SK-N-SH (cell line): ENCODE measurements around the gene FARSA. TPM values are rescaled to one million over a fixed set of nuclear protein-coding genes. Genes with fewer than 3 reads are reported as not detected.

Experiments
- CTCF ChIA-PET: fragments of 300-600, 350-600 bp; formaldehyde crosslinking; extraction: SDS; loops from one replicate; lab custom pipeline; 2021; lab: Yijun Ruan, JAX
- POLR2A ChIA-PET: fragments of 350-600 bp; sonication (Branson Sonifier 250); formaldehyde crosslinking; extraction: SDS; loops from one replicate; lab custom pipeline; 2020; ENCODE audit warnings: antibody characterized with exemption, inconsistent platforms; lab: Yijun Ruan, JAX
- DNase-seq: peaks from one replicate; pipeline ENCODE4 v3.0.0; 2012
- H2AFZ ChIP-seq: fragments of 200-600 bp; sonication (generic); 2 replicates; pipeline ENCODE4 v1.8.1; 2016; ENCODE audit warnings: antibody characterized with exemption, mild to moderate bottlenecking, low read depth
- H3F3A ChIP-seq: fragments of 200-600 bp; sonication (generic); replicated peaks from 2 replicates; pipeline ENCODE3; 2016; ENCODE audit warnings: antibody characterized with exemption, mild to moderate bottlenecking; ENCODE audit not compliant: insufficient read depth
- H3K27ac ChIP-seq, 2 experiments: fragments of 200-500 bp in 1 of 2; fragments of 200-600 bp in 1 of 2; sonication (Bioruptor generic) in 1 of 2; sonication (generic), shearing (Covaris generic) in 1 of 2; 2 replicates each; pipeline versions ENCODE4 v1.5.1 to v1.6.1; 2014 to 2016; ENCODE audit warnings: low read depth in 2 of 2, inconsistent platforms in 1 of 2, low read length in 1 of 2, mild to moderate bottlenecking in 1 of 2, mixed read lengths in 1 of 2
- H3K27me3 ChIP-seq: fragments of 200-600 bp; sonication (generic), shearing (Covaris generic); 2 replicates; pipeline ENCODE4 v1.6.1; 2016; ENCODE audit warnings: mixed run types; ENCODE audit not compliant: insufficient read depth
- H3K36me3 ChIP-seq, 2 experiments: fragments of 200-500 bp in 1 of 2; fragments of 200-600 bp in 1 of 2; sonication (Bioruptor generic) in 1 of 2; sonication (generic) in 1 of 2; replicated peaks in 1 of 2; 2 replicates each; pipeline versions ENCODE3 to v1.5.1; 2014 to 2016; ENCODE audit warnings: low read length in 1 of 2, mild to moderate bottlenecking in 1 of 2; ENCODE audit not compliant: insufficient read depth in 2 of 2, control insufficient read depth in 1 of 2
- H3K4me1 ChIP-seq, 2 experiments: fragments of 200-500 bp in 1 of 2; fragments of 200-600 bp in 1 of 2; sonication (Bioruptor generic) in 1 of 2; sonication (generic), shearing (Covaris generic) in 1 of 2; 2 replicates each; pipeline versions ENCODE4 v1.5.1 to v1.6.1; 2014 to 2016; ENCODE audit warnings: low read depth in 1 of 2, low read length in 1 of 2, mixed run types in 1 of 2; ENCODE audit not compliant: insufficient read depth in 2 of 2, control insufficient read depth in 1 of 2
- H3K4me2 ChIP-seq: fragments of 200-600 bp; sonication (generic), shearing (Covaris generic); 2 replicates; pipeline ENCODE4 v1.6.1; 2017; ENCODE audit warnings: mixed run types
- H3K4me3 ChIP-seq, 2 experiments: fragments of 200-500 bp in 1 of 2; fragments of 200-600 bp in 1 of 2; sonication (Bioruptor generic) in 1 of 2; sonication (generic), shearing (Covaris generic) in 1 of 2; 2 replicates each; pipeline versions ENCODE4 v1.5.1 to v1.8.1; 2014 to 2016; ENCODE audit warnings: low read depth in 2 of 2, inconsistent platforms in 1 of 2, low read length in 1 of 2, mild to moderate bottlenecking in 1 of 2, mixed read lengths in 1 of 2, moderate library complexity in 1 of 2
- H3K79me2 ChIP-seq: fragments of 200-600 bp; sonication (generic); 2 replicates; pipeline ENCODE4 v1.8.1; 2017; ENCODE audit warnings: mild to moderate bottlenecking; ENCODE audit not compliant: insufficient read depth
- H3K9ac ChIP-seq: fragments of 200-600 bp; sonication (generic); 2 replicates; pipeline ENCODE4 v1.6.1; 2017; ENCODE audit warnings: mixed run types
- H3K9me2 ChIP-seq: fragments of 200-600 bp; sonication (generic); 2 replicates; pipeline ENCODE4 v1.6.1; 2017; ENCODE audit warnings: mixed run types
- H3K9me3 ChIP-seq: fragments of 200-600 bp; sonication (generic); 2 replicates; pipeline ENCODE4 v1.6.1; 2017; ENCODE audit warnings: mixed run types, mild to moderate bottlenecking, moderate library complexity
- H4K20me1 ChIP-seq: fragments of 200-600 bp; sonication (generic); 2 replicates; pipeline ENCODE4 v1.6.1; 2017; ENCODE audit warnings: mild to moderate bottlenecking, mixed run types; ENCODE audit not compliant: insufficient read depth
- CHD2 ChIP-seq: fragments of 150-350 bp; IDR thresholded peaks from 2 replicates; pipeline ENCODE4 v1.6.1; 2018; ENCODE audit warnings: low read length; ENCODE audit not compliant: partially characterized antibody
- ELF1 ChIP-seq: IDR thresholded peaks from 2 replicates; pipeline ENCODE4 v1.4.0; 2012
- FOXM1 ChIP-seq: IDR thresholded peaks from 2 replicates; pipeline ENCODE4 v1.4.0; 2012; ENCODE audit warnings: low read depth, mild to moderate bottlenecking
- GATA2 ChIP-seq: sonication (generic); formaldehyde crosslinking; IDR thresholded peaks from 2 replicates; pipeline ENCODE4 v1.5.0; 2020; ENCODE audit warnings: mild to moderate bottlenecking, missing genetic modification reagents
- JUND ChIP-seq: IDR thresholded peaks from 2 replicates; pipeline ENCODE4 v1.4.0; 2012
- MXI1 ChIP-seq: IDR thresholded peaks from 2 replicates; pipeline ENCODE4 v1.6.1; 2012; ENCODE audit warnings: mild to moderate bottlenecking, low read depth, low read length, improper control_type of control experiment
- NRF1 ChIP-seq: IDR thresholded peaks from 2 replicates; pipeline ENCODE4 v1.6.1; 2012; ENCODE audit warnings: low read depth, mild to moderate bottlenecking, low read length
- POLR2AphosphoS5 ChIP-seq: IDR thresholded peaks from 2 replicates; pipeline ENCODE4 v1.6.1; 2012; ENCODE audit warnings: low read depth, low read length
- RCOR1 ChIP-seq: fragments of 150-350 bp; IDR thresholded peaks from 2 replicates; pipeline ENCODE4 v1.6.1; 2017; ENCODE audit warnings: antibody characterized with exemption, low read length
- RFX5 ChIP-seq: IDR thresholded peaks from 2 replicates; pipeline ENCODE4 v1.6.1; 2012; ENCODE audit warnings: mild to moderate bottlenecking, improper control_type of control experiment, low read length
- RXRA ChIP-seq: IDR thresholded peaks from 2 replicates; pipeline ENCODE4 v1.4.0; 2012; ENCODE audit warnings: low read depth, mild to moderate bottlenecking, borderline replicate concordance
- TAF1 ChIP-seq: IDR thresholded peaks from 2 replicates; pipeline ENCODE4 v1.6.1; 2012; ENCODE audit warnings: low read depth, mild to moderate bottlenecking, low read length, moderate library complexity, borderline replicate concordance
- TCF12 ChIP-seq: IDR thresholded peaks from 2 replicates; pipeline ENCODE4 v1.4.0; 2012
- WGBS: methylation state at CpG from one replicate; pipeline ENCODE4 v1.1.6; 2017; ENCODE audit warnings: low lambda C conversion rate; 5-methylcytosine and 5-hydroxymethylcytosine counted together
- polyA plus RNA-seq, 3 experiments: library from polyadenylated mRNA; depleted of rRNA; stranded (reverse); fragments of >200 nt; gene quantifications; 2 replicates each; pipeline ENCODE4 v1.2.3, GENCODE V29; 2012
- TF ChIP-seq, protein P1 (sequence below): fragments of 150-350 bp; IDR thresholded peaks from 2 replicates; pipeline ENCODE4 v1.6.1; 2017; ENCODE audit warnings: antibody characterized with exemption, low read length, low read depth, borderline replicate concordance
- TF ChIP-seq, protein P2 (sequence below): IDR thresholded peaks from 2 replicates; pipeline ENCODE4 v1.4.0; 2012; ENCODE audit warnings: low read depth
- TF ChIP-seq, protein P3 (sequence below): IDR thresholded peaks from 2 replicates; pipeline ENCODE4 v1.6.1; 2012; ENCODE audit warnings: mild to moderate bottlenecking, low read depth, low read length, moderate library complexity
- TF ChIP-seq, protein P4 (sequence below): IDR thresholded peaks from 2 replicates; pipeline ENCODE4 v1.4.0; 2012; ENCODE audit warnings: low read depth, borderline replicate concordance
- TF ChIP-seq, protein P5 (sequence below): IDR thresholded peaks from 2 replicates; pipeline ENCODE4; 2012

Gene FARSA
- polyA plus RNA-seq, 1 of the 3 experiments (the other 2 are of a cell fraction): 170 TPM

DNA sequence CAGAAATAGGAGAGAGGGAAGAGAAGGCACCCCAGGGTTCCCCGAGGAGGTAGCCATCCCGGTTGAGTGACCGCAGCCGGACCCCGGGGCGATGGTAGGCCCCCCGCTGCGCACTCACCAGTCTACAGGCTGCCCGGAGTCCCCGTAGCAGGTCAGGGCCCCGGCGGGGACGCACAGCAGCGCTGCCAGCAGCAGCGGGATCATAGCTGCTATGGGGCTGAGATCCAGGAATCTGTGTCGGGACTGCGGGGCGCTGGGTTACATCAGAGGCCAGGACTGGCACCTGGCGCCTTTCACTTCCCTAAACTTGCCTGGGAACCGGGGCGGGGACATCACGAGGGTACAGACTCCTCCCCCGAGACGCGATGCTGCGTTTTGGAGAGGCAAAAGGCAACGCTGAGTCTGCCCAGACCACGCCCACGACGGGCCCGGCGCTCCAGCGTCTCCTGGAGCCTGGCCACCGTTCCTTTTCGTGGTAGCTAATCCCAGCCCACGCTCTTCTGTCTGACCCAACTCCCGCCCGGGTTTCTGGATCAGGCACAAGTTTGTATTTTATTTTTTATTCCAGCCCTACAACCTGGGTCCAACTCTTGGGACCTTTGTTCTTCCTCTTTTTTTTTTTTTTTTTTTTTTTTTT, 52.2 kb downstream of the FARSA start, which contains the start of gene DNASE2:
TSS of gene DNASE2 (minus strand) at position 278 of the 637 bp plus-strand sequence. CDS start at position 204, 74 bp downstream.
- peak within 1 kb of the TSS; percentile 71 to 76 for H3K27ac ChIP-seq
- peaks cover 11% of the 10 kb centered on the region; the same call in 1 of the 2 replicates for H3K27me3 ChIP-seq
- peak; percentile 95 for DNase-seq
- H3K9me2 ChIP-seq: no peaks in the 10 kb centered on the region
- H2AFZ ChIP-seq: peak within 1 kb of the TSS; percentile 97
- POLR2A ChIA-PET: interaction anchor here (0.6 to 3.0 kb wide), 8 partner anchors 8 to 242 kb away, joined by 3 to 21 read pairs (median 3); partner anchors contain the start of genes GCDH and SYCE2
- peaks cover 0 to 3% of the 10 kb centered on the region in 2 experiments for H3K36me3 ChIP-seq
- TF ChIP-seq, protein P1, sequence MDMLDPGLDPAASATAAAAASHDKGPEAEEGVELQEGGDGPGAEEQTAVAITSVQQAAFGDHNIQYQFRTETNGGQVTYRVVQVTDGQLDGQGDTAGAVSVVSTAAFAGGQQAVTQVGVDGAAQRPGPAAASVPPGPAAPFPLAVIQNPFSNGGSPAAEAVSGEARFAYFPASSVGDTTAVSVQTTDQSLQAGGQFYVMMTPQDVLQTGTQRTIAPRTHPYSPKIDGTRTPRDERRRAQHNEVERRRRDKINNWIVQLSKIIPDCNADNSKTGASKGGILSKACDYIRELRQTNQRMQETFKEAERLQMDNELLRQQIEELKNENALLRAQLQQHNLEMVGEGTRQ: 0 out of 2 replicates have a peak, but pooled peaks have one; percentile 3
- TF ChIP-seq MXI1 (peak; percentile 89), CHD2 (peak; percentile 10), RXRA (no peak), RFX5 (peak; percentile 95), ELF1 (peak; percentile 57; the same call in 1 of the 2 replicates), TAF1 (peak; percentile 50; the same call in 1 of the 2 replicates), NRF1 (peak; percentile 48), RCOR1 (0 out of 2 replicates have a peak, but pooled peaks have one; percentile 32), GATA2 (CRISPR knock-in tag) (no peak), FOXM1 (no peak), POLR2AphosphoS5 (peak; percentile 70), JUND (no peak), TCF12 (peak; percentile 21; the same call in 1 of the 2 replicates)
- TF ChIP-seq, protein P2, sequence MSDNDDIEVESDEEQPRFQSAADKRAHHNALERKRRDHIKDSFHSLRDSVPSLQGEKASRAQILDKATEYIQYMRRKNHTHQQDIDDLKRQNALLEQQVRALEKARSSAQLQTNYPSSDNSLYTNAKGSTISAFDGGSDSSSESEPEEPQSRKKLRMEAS: 0 out of 2 replicates have a peak, but pooled peaks have one; percentile 46
- TF ChIP-seq, protein P3, sequence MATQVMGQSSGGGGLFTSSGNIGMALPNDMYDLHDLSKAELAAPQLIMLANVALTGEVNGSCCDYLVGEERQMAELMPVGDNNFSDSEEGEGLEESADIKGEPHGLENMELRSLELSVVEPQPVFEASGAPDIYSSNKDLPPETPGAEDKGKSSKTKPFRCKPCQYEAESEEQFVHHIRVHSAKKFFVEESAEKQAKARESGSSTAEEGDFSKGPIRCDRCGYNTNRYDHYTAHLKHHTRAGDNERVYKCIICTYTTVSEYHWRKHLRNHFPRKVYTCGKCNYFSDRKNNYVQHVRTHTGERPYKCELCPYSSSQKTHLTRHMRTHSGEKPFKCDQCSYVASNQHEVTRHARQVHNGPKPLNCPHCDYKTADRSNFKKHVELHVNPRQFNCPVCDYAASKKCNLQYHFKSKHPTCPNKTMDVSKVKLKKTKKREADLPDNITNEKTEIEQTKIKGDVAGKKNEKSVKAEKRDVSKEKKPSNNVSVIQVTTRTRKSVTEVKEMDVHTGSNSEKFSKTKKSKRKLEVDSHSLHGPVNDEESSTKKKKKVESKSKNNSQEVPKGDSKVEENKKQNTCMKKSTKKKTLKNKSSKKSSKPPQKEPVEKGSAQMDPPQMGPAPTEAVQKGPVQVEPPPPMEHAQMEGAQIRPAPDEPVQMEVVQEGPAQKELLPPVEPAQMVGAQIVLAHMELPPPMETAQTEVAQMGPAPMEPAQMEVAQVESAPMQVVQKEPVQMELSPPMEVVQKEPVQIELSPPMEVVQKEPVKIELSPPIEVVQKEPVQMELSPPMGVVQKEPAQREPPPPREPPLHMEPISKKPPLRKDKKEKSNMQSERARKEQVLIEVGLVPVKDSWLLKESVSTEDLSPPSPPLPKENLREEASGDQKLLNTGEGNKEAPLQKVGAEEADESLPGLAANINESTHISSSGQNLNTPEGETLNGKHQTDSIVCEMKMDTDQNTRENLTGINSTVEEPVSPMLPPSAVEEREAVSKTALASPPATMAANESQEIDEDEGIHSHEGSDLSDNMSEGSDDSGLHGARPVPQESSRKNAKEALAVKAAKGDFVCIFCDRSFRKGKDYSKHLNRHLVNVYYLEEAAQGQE: no peak
- TF ChIP-seq, protein P4, sequence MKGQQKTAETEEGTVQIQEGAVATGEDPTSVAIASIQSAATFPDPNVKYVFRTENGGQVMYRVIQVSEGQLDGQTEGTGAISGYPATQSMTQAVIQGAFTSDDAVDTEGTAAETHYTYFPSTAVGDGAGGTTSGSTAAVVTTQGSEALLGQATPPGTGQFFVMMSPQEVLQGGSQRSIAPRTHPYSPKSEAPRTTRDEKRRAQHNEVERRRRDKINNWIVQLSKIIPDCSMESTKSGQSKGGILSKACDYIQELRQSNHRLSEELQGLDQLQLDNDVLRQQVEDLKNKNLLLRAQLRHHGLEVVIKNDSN: peak; percentile 65; the same call in 1 of the 2 replicates
- TF ChIP-seq, protein P5, sequence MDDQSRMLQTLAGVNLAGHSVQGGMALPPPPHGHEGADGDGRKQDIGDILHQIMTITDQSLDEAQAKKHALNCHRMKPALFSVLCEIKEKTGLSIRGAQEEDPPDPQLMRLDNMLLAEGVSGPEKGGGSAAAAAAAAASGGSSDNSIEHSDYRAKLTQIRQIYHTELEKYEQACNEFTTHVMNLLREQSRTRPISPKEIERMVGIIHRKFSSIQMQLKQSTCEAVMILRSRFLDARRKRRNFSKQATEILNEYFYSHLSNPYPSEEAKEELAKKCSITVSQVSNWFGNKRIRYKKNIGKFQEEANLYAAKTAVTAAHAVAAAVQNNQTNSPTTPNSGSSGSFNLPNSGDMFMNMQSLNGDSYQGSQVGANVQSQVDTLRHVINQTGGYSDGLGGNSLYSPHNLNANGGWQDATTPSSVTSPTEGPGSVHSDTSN: no peak
- H3F3A ChIP-seq: peaks cover 9% of the 10 kb centered on the region
- H3K9ac ChIP-seq: peak within 1 kb of the TSS; percentile 73
- no peaks in the 10 kb centered on the region for H3K79me2 ChIP-seq
- 0% methylated on average over 15 of the region's 38 CpGs for WGBS
- H4K20me1 ChIP-seq: no peaks in the 10 kb centered on the region
- peak within 1 kb of the TSS; percentile 85 for H3K4me2 ChIP-seq
- CTCF ChIA-PET: interaction anchor here (0.6 to 5.4 kb wide), 13 partner anchors 9 to 220 kb away, joined by 3 to 28 read pairs (median 4); partner anchors contain the start of gene GCDH
- H3K4me1 ChIP-seq: peaks cover 0 to 9% of the 10 kb centered on the region in 2 experiments; a peak in 1 of 4 replicates
- H3K9me3 ChIP-seq: no peaks in the 10 kb centered on the region
- peak within 1 kb of the TSS; percentile 68 to 86 for H3K4me3 ChIP-seq
